Thyroid gland (tissue), 4 donors: ENCODE measurements around the gene GRIN2D. TPM values are rescaled to one million over a fixed set of nuclear protein-coding genes. Genes with fewer than 3 reads are reported as not detected.

Experiments used
- DNase-seq, 2 donors: peaks; one replicate each; pipeline ENCODE4 v3.0.0-alpha.2; 2019
- H3K27ac ChIP-seq, 3 donors: fragments of 200-600 bp; sonication (generic); 1 replicate in 2 of 3; 2 replicates in 1 of 3; pipeline ENCODE4 v1.5.1; 2016 to 2019; ENCODE audit warnings: mild to moderate bottlenecking in 1 of 3, moderate library complexity in 1 of 3
- H3K27me3 ChIP-seq: fragments of 200-600 bp; sonication (generic); one replicate; pipeline ENCODE4 v1.5.1; 2019
- H3K36me3 ChIP-seq, 2 donors: fragments of 200-600 bp; sonication (generic); one replicate each; pipeline ENCODE4 v1.5.1; 2016 to 2019
- H3K4me1 ChIP-seq, 2 donors: fragments of 200-600 bp; sonication (generic); one replicate each; pipeline ENCODE4 v1.5.1; 2017 to 2019
- H3K4me3 ChIP-seq, 3 donors: fragments of 200-600 bp; sonication (generic); replicated peaks in 1 of 3; 1 replicate in 2 of 3; 2 replicates in 1 of 3; pipeline ENCODE4 v1.5.1; 2016; ENCODE audit warnings: mild to moderate bottlenecking in 1 of 3
- H3K9me3 ChIP-seq: fragments of 200-600 bp; sonication (generic); one replicate; pipeline ENCODE4 v1.5.1; 2017
- CTCF ChIP-seq, 6 experiments: fragments of 200-600 bp in 3 of 6; fragments of 450-650 bp in 3 of 6; sonication (generic) in 3 of 6; IDR thresholded peaks; one replicate each; pipeline ENCODE4 v1.5.1; 2016 to 2019; ENCODE audit warnings: antibody characterized with exemption in 6 of 6, mild to moderate bottlenecking in 2 of 6, inconsistent platforms in 1 of 6, moderate library complexity in 1 of 6
- POLR2A ChIP-seq, 2 donors: fragments of 450-650 bp; IDR thresholded peaks; one replicate each; pipeline ENCODE4 v1.6.1; 2017; ENCODE audit warnings: antibody characterized with exemption in 2 of 2, mild to moderate bottlenecking in 2 of 2, moderate library complexity in 1 of 2
- WGBS, 2 donors: methylation state at CpG; one replicate each; pipeline ENCODE4 v1.1.5; 2017; 5-methylcytosine and 5-hydroxymethylcytosine counted together
- intact Hi-C: fragments of 100-400 bp; cut with DNase I; formaldehyde crosslinking; loops from one replicate; pipeline ENCODE4 v1.15.1; 2023
- total RNA-seq, 4 donors: library from RNA; depleted of rRNA; stranded (reverse); fragments of >200 nt; gene quantifications; one replicate each; pipeline ENCODE4 v1.2.3, GENCODE V29; 2016

GRIN2D gene
- total RNA-seq, 4 donors from 2014 or later, result 0.56 to 2.2 (median 0.84) TPM

GRCh38 chr19:48381178-48381950 is 12.1 kb upstream of the GRIN2D start:
- intact Hi-C loops, result no loop called here
- no peak for DNase-seq
- Histone ChIP-seq H3K9me3 (no peaks in the 10 kb centered on the region), H3K27ac (no peak overlapping the region), H3K4me1 (no peaks in the 10 kb centered on the region), H3K36me3 (peaks cover 45 to 46% of the 10 kb centered on the region in 2 donors), H3K27me3 (no peaks in the 10 kb centered on the region), H3K4me3 (no peak overlapping the region)
- 88% methylated on average over 11 of the region's 11 CpGs for WGBS, 2 donors
- TF ChIP-seq POLR2A (IDR thresholded peaks at IDR 0.05), result no peak

GRCh38 chr19:48382286-48382685 is 11.2 kb upstream of the GRIN2D start:
- Histone ChIP-seq H3K27me3 (no peaks in the 10 kb centered on the region), H3K4me3 (no peak overlapping the region), H3K4me1 (no peaks in the 10 kb centered on the region), H3K9me3 (no peaks in the 10 kb centered on the region), H3K27ac (no peak overlapping the region), H3K36me3 (peaks cover 53 to 56% of the 10 kb centered on the region in 2 donors)
- intact Hi-C loops, result no loop called here
- no peak for DNase-seq
- 92 to 95% methylated on average over 8 of the region's 8 CpGs for WGBS, 2 donors
- no peak for TF ChIP-seq CTCF (IDR thresholded peaks at IDR 0.05)

DNA sequence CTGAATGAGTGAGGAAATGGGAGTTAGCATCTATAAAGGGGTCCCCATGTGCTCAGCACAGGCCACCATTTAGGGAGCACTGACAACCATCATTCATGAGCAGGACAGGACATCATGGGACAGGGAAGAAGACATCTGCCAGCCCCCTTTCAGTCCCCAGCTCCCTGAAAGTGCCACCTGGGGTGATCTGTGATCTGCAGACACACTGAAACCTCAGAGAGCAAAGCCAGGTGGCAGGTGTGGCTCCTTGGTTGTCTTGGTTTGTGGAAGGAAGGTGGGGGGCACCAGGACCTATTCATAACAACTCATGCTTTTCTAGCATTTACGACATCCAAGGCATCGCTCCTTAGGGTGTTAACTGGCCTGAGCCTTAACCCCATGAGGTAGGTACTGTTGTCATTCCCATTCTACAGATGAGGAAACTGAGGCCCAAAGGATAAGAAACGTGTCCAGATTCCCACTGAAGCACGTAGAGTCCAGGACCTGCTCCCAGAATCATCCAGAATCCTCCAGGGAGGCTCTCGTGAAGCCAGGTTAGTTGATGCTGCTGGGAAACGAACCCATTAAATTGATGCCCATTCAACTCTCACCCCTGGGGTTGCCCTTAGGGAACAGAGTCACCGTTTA is 7.9 kb upstream of the GRIN2D start:
- DNase-seq, result no peak
- Histone ChIP-seq H3K36me3 (peaks cover 67 to 73% of the 10 kb centered on the region in 2 donors), H3K9me3 (no peaks in the 10 kb centered on the region), H3K27me3 (no peaks in the 10 kb centered on the region), H3K4me3 (no peak overlapping the region), H3K27ac (no peak overlapping the region), H3K4me1 (peaks cover 3 to 4% of the 10 kb centered on the region in 2 donors)
- TF ChIP-seq CTCF (IDR thresholded peaks at IDR 0.05) (no peak), POLR2A (IDR thresholded peaks at IDR 0.05) (no peak)
- intact Hi-C loops, result no loop called here
- 96 to 98% methylated on average over 7 of the region's 7 CpGs for WGBS, 2 donors

- H3K4me3 ChIP-seq, result no peak overlapping the region
- no peak for DNase-seq
- 88 to 93% methylated on average over 3 of the region's 3 CpGs for WGBS, 2 donors
- H3K27ac ChIP-seq, result no peak overlapping the region
- H3K27me3 ChIP-seq, result no peaks in the 10 kb centered on the region
- H3K4me1 ChIP-seq, result peaks cover 3 to 9% of the 10 kb centered on the region in 2 donors
- peaks cover 62 to 68% of the 10 kb centered on the region in 2 donors for H3K36me3 ChIP-seq
- H3K9me3 ChIP-seq, result no peaks in the 10 kb centered on the region
- intact Hi-C loops, result no loop called here
- no peak for TF ChIP-seq POLR2A (IDR thresholded peaks at IDR 0.05)
- TF ChIP-seq CTCF (IDR thresholded peaks at IDR 0.05), result no peak
Observed at GRCh38 chr19:48386981-48387380, 6.5 kb upstream of the GRIN2D start.

GRCh38 chr19:48390188-48391099 is 3.0 kb upstream of the GRIN2D start:
- intact Hi-C loops, result loop anchor here (10.0 kb wide), 1 partner anchor 54 kb away; the partner anchor contains the start of gene GRWD1
- peaks cover 9 to 22% of the 10 kb centered on the region in 2 donors for H3K4me1 ChIP-seq
- H3K4me3 ChIP-seq, result peak overlapping the region; percentile 84 to 96 (median 94)
- 1 to 7% methylated on average over 13 to 21 of the region's 24 CpGs for WGBS, 2 donors
- TF ChIP-seq POLR2A (IDR thresholded peaks at IDR 0.05), result peak in 1 of 2 donors; percentile 8
- peak; percentile 16 to 73 (median 64) for TF ChIP-seq CTCF (IDR thresholded peaks at IDR 0.05)
- peaks cover 31 to 35% of the 10 kb centered on the region in 2 donors for H3K36me3 ChIP-seq
- no peaks in the 10 kb centered on the region for H3K9me3 ChIP-seq
- H3K27ac ChIP-seq, result peak overlapping the region; percentile 86 to 94 (median 91)
- DNase-seq, result peak; percentile 57 to 64
- peaks cover 18% of the 10 kb centered on the region for H3K27me3 ChIP-seq
